ENCODE measurements around the gene TAP2. TPM values are rescaled to one million over a fixed set of nuclear protein-coding genes. Genes with fewer than 3 reads are reported as not detected.

TAP2 gene
- total and polyA plus RNA-seq, 10 of the 15 experiments (the other 5 are each of a cell fraction or from before 2014, with no cell fraction given) = 5.3 to 77.2 (median 35.3) TPM

DNA sequence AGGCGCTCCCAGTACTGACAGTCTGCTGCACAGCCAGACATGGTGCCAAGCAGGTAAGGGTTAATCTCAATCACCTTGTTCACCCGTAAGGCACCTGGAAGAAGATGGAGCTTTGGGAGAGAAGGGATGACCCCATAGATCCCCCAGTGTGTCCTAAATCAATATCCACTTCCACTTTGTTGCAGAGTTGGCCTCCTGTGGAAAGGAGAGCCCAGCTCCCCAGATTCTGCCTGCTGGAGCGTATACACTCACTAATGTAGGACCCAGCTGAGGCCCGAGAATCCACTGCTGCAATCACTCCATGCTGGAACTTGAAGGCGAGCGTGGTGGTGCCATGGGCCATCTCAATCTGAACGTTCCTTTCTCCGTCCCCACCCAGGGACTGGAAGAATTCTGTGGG is 4.2 kb upstream of the TAP2 start (continued):
- no peak for TF ChIP-seq CTCF (IDR thresholded peaks at IDR 0.05 in 2 of 3, conservative IDR thresholded peaks at IDR 0.05 in 1 of 3; ENCODE audit: control insufficient read depth in 2 of 3, extremely low read depth in 1 of 3, insufficient read depth in 1 of 3, low read depth in 3 of 3, low read length in 3 of 3)
- TF ChIP-seq IRF4 (IDR thresholded peaks at IDR 0.05; ENCODE audit: low read depth, low read length) = no peak
- TF ChIP-seq FOS (IDR thresholded peaks at IDR 0.05; ENCODE audit: borderline replicate concordance, extremely low read depth, insufficient read length) = no peak
- no peak for TF ChIP-seq ZBTB40 (IDR thresholded peaks at IDR 0.05; ENCODE audit: borderline replicate concordance)
- TF ChIP-seq NFIC (IDR thresholded peaks at IDR 0.05; ENCODE audit: low read depth, low read length) = no peak

Data from GM12878 (cell line).